Measurements from ENCODE around the gene ZNF91.
"Not testable (repeated sequence)": the region's sequence is repeated elsewhere in the genome, so short reads cannot be mapped to it uniquely, and the experiment has no call there.

ZNF91 gene

DNA sequence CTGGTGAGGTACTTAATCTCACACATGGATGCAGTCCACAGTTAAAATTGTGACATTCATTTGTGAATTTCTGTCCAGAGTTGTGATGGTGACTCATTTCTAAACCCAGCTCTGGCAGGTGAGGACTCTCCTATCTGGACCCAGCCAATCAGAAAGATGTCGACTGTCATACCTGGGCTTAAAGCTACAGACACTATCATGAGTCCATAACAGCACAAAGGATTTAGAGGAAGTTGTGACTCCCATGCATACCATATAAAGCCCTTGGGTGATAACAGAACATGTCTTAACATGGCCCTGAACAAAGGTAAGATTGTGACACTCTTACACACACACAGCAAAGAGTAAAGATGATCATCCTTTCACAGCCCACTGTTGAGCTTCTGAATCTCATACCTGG lies 85.3 kb downstream of the ZNF91 start:
- no peak overlapping the region for H3K4me3 ChIP-seq (replicated peaks; ENCODE audit: insufficient read depth, low read length)
- no peaks in the 10 kb centered on the region for H3K27me3 ChIP-seq (ENCODE audit: insufficient read depth, poor library complexity, severe bottlenecking)
- no peak for DNase-seq (ENCODE audit: low read depth in 1 of 2, low spot score in 1 of 2)
- H3K27ac ChIP-seq (replicated peaks) = no peak overlapping the region
- TF ChIP-seq, protein P1, sequence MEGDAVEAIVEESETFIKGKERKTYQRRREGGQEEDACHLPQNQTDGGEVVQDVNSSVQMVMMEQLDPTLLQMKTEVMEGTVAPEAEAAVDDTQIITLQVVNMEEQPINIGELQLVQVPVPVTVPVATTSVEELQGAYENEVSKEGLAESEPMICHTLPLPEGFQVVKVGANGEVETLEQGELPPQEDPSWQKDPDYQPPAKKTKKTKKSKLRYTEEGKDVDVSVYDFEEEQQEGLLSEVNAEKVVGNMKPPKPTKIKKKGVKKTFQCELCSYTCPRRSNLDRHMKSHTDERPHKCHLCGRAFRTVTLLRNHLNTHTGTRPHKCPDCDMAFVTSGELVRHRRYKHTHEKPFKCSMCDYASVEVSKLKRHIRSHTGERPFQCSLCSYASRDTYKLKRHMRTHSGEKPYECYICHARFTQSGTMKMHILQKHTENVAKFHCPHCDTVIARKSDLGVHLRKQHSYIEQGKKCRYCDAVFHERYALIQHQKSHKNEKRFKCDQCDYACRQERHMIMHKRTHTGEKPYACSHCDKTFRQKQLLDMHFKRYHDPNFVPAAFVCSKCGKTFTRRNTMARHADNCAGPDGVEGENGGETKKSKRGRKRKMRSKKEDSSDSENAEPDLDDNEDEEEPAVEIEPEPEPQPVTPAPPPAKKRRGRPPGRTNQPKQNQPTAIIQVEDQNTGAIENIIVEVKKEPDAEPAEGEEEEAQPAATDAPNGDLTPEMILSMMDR (IDR thresholded peaks at IDR 0.05; ENCODE audit: insufficient read depth, low read length) = no peak
- TF ChIP-seq GABPA (IDR thresholded peaks at IDR 0.05; ENCODE audit: low read depth) = no peak

DNA sequence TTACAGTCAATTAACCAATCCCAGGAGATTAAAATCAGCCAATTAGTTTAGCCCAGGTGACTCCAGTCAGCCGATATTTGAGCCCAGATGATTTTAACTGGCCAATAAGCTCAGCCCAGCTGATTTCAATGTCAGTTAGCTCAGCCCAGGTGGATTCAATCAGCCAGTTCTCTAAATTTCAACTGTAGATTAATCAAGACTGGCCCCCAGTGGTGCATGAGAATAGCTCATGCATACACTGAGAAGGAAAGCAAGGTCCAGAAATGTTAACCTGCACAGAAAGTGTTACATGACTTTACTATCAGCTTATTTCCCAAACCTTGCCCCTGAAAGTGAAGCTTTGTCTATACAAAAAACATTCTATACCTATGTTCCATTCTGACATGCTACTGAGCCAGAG lies 89.7 kb downstream of the ZNF91 start:
- DNase-seq (ENCODE audit: low read depth in 1 of 2, low spot score in 1 of 2) = no peak
- no peak for TF ChIP-seq POLR2AphosphoS5 (IDR thresholded peaks at IDR 0.05; ENCODE audit: low read depth)
- TF ChIP-seq GABPA (IDR thresholded peaks at IDR 0.05; ENCODE audit: low read depth) = no peak
- TF ChIP-seq, protein P1 (IDR thresholded peaks at IDR 0.05; ENCODE audit: insufficient read depth, low read length) = no peak
- TF ChIP-seq REST (IDR thresholded peaks at IDR 0.05; ENCODE audit: insufficient replicate concordance, low read depth) = no peak
- no peak for TF ChIP-seq SPI1 (IDR thresholded peaks at IDR 0.05; ENCODE audit: borderline replicate concordance, low read depth)
- Histone ChIP-seq H3K4me3 (replicated peaks; ENCODE audit: insufficient read depth, low read length) (no peak overlapping the region), H3K27me3 (ENCODE audit: insufficient read depth, poor library complexity, severe bottlenecking) (no peaks in the 10 kb centered on the region), H3K27ac (replicated peaks) (no peak overlapping the region)

GRCh38 chr19:23304238-23304637 lies 91.0 kb downstream of the ZNF91 start:
- Histone ChIP-seq H3K27ac (replicated peaks) (no peak overlapping the region), H3K4me3 (replicated peaks; ENCODE audit: insufficient read depth, low read length) (no peak overlapping the region), H3K27me3 (ENCODE audit: insufficient read depth, poor library complexity, severe bottlenecking) (no peaks in the 10 kb centered on the region)
- TF ChIP-seq, protein P1 (IDR thresholded peaks at IDR 0.05; ENCODE audit: insufficient read depth, low read length) = no peak
- TF ChIP-seq POLR2AphosphoS5 (IDR thresholded peaks at IDR 0.05; ENCODE audit: low read depth) (no peak), SPI1 (IDR thresholded peaks at IDR 0.05; ENCODE audit: borderline replicate concordance, low read depth) (no peak), REST (IDR thresholded peaks at IDR 0.05; ENCODE audit: insufficient replicate concordance, low read depth) (no peak), GABPA (IDR thresholded peaks at IDR 0.05; ENCODE audit: low read depth) (no peak)
- DNase-seq (ENCODE audit: low read depth in 1 of 2, low spot score in 1 of 2) = no peak

DNA sequence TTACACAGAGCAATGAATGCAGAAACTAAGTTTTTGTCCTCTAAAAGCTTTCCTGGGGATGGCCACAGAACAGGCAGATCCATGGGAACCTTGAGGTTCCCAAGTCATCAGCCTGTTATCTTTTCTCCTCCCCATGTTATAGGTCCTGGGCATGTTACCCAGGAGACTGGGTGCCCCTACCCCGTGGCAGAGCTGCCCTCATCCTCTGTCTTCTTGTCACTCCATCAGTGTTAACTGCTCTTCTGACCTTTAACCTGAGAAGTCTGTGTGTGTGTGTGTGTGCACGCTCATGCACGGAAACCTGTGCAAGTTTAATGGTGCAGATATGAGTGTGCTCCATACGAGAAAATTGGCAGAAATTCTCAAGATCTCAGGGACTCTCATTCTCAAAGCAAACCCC lies 101.1 kb downstream of the ZNF91 start:
- TF ChIP-seq SPI1 (IDR thresholded peaks at IDR 0.05; ENCODE audit: borderline replicate concordance, low read depth) = no peak
- TF ChIP-seq GABPA (IDR thresholded peaks at IDR 0.05; ENCODE audit: low read depth) = no peak
- TF ChIP-seq REST (IDR thresholded peaks at IDR 0.05; ENCODE audit: insufficient replicate concordance, low read depth) = no peak
- TF ChIP-seq, protein P1 (IDR thresholded peaks at IDR 0.05; ENCODE audit: insufficient read depth, low read length) = no peak
- TF ChIP-seq POLR2AphosphoS5 (IDR thresholded peaks at IDR 0.05; ENCODE audit: low read depth) = no peak
- H3K4me3 ChIP-seq (replicated peaks; ENCODE audit: insufficient read depth, low read length) = no peak overlapping the region
- no peak for DNase-seq (ENCODE audit: low read depth in 1 of 2, low spot score in 1 of 2)
- H3K27me3 ChIP-seq (ENCODE audit: insufficient read depth, poor library complexity, severe bottlenecking) = no peaks in the 10 kb centered on the region
- no peak overlapping the region for H3K27ac ChIP-seq (replicated peaks)

DNA sequence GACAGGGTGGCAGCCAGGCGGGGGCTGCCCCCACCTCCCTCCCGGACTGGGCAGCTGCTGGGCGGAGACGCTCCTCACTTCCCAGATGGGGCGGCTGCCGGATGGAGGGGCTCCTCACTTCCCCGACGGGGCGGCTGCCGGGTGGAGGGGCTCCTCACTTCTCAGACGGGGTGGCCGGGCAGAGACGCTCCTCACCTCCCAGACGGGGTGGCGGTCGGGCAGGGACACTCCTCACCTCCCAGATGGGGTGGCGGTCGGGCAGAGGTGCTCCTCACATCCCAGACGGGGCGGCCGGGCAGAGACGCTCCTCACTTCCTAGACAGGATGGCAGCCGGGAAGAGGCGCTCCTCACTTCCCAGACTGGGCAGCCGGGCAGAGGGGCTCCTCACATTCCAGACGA lies 105.3 kb downstream of the ZNF91 start:
- DNase-seq (ENCODE audit: low read depth in 1 of 2, low spot score in 1 of 2); H3K27ac ChIP-seq (replicated peaks); H3K4me3 ChIP-seq (replicated peaks; ENCODE audit: insufficient read depth, low read length); H3K27me3 ChIP-seq (ENCODE audit: insufficient read depth, poor library complexity, severe bottlenecking): not testable (repeated sequence)
